ENCODE results near the gene GRIN2C.
A peak's percentile ranks its signal among the peaks of the same experiment; 100 is the strongest.

Gene GRIN2C

GRCh38 chr17:74818291-74818938 is 41.3 kb downstream of the GRIN2C start:
- DNase-seq, result no peak

GRCh38 chr17:74816905-74817620 is 42.6 kb downstream of the GRIN2C start:
- no peak for DNase-seq

- no peak for DNase-seq
These were observed 43.9 kb downstream of the GRIN2C start for GRCh38 chr17:74815550-74816370.

GRCh38 chr17:74815067-74815466 is 44.6 kb downstream of the GRIN2C start:
- no peak for DNase-seq

- DNase-seq, result peak in 1 of 2 experiments; percentile 31
These were observed 45.2 kb downstream of the GRIN2C start for GRCh38 chr17:74814453-74814852.

GRCh38 chr17:74812109-74813009 is 47.3 kb downstream of the GRIN2C start:
- DNase-seq, result no peak

- DNase-seq, result no peak
These were observed 48.8 kb downstream of the GRIN2C start for GRCh38 chr17:74810699-74811485.

- DNase-seq, result no peak
These were observed 50.8 kb downstream of the GRIN2C start for GRCh38 chr17:74808714-74809430.

- peak; percentile 67 to 80 for DNase-seq
These were observed 51.8 kb downstream of the GRIN2C start for GRCh38 chr17:74807925-74808324.

- peak in 1 of 2 experiments; percentile 76 for DNase-seq
These were observed 52.2 kb downstream of the GRIN2C start for GRCh38 chr17:74807441-74807840.

GRCh38 chr17:74806334-74806733 is 53.4 kb downstream of the GRIN2C start:
- no peak for DNase-seq

GRCh38 chr17:74805591-74805991 is 54.1 kb downstream of the GRIN2C start:
- DNase-seq, result no peak

GRCh38 chr17:74804683-74805082 is 55.0 kb downstream of the GRIN2C start:
- DNase-seq, result no peak

GRCh38 chr17:74803971-74804370 is 55.7 kb downstream of the GRIN2C start:
- DNase-seq, result no peak

- DNase-seq, result no peak
These were observed 56.2 kb downstream of the GRIN2C start for GRCh38 chr17:74803388-74803930.

- DNase-seq, result no peak
These were observed 57.8 kb downstream of the GRIN2C start for GRCh38 chr17:74801896-74802295.

GRCh38 chr17:74800531-74800930 is 59.2 kb downstream of the GRIN2C start:
- DNase-seq, result no peak

GRCh38 chr17:74799097-74799496 is 60.6 kb downstream of the GRIN2C start:
- DNase-seq, result no peak

- DNase-seq, result no peak
These were observed 61.4 kb downstream of the GRIN2C start for GRCh38 chr17:74798239-74798707.

GRCh38 chr17:74797824-74798223 is 61.9 kb downstream of the GRIN2C start:
- no peak for DNase-seq

- DNase-seq, result no peak
These were observed 62.8 kb downstream of the GRIN2C start for GRCh38 chr17:74796866-74797265.

Data from SHP77 (cell line).